HL-60 (cell line): ENCODE data around the gene ALDOB.

Experiments used
- CTCF ChIP-seq: IDR thresholded peaks from one replicate; pipeline ENCODE4 v1.5.1; 2011; ENCODE audit warnings: low read length, control low read depth, inconsistent platforms; ENCODE audit not compliant: insufficient read depth
- POLR2AphosphoS5 ChIP-seq: IDR thresholded peaks from 2 replicates; pipeline ENCODE4 v1.6.1; 2012; ENCODE audit warnings: low read depth

- no peak for TF ChIP-seq CTCF
- no peak for TF ChIP-seq POLR2AphosphoS5
Measured at GRCh38 chr9:101450931-101451330, 15.4 kb upstream of the ALDOB start.
